VCaP (cell line): ENCODE measurements around the gene SLC2A4.

Source experiments
- H3K27ac ChIP-seq: fragments of 450-650 bp; 2 replicates; pipeline ENCODE4 v1.5.1; 2017
- CTCF ChIP-seq: fragments of 450-650 bp; conservative IDR thresholded peaks from 2 replicates; pipeline ENCODE4 v1.5.1; 2017; ENCODE audit warnings: mild to moderate bottlenecking, moderate library complexity

The SLC2A4 gene

GRCh38 chr17:7262192-7262934 lies 19.2 kb upstream of the SLC2A4 start, which contains the start of gene CLDN7:
TSS of gene CLDN7 (minus strand) at chr17:7262478. CDS start at chr17:7262043, 435 bp downstream.
- peak within 1 kb of the TSS; percentile 91 for H3K27ac ChIP-seq
- no peak for TF ChIP-seq CTCF

- TF ChIP-seq CTCF: no peak
- H3K27ac ChIP-seq: peak overlapping the region; percentile 91
Observed at GRCh38 chr17:7262935-7263800, 18.4 kb upstream of the SLC2A4 start.

- TF ChIP-seq CTCF: no peak
- peak overlapping the region; percentile 91 for H3K27ac ChIP-seq
Observed at GRCh38 chr17:7263801-7264078, 17.8 kb upstream of the SLC2A4 start.

- H3K27ac ChIP-seq: no peak overlapping the region
Observed at GRCh38 chr17:7266784-7267183, 14.7 kb upstream of the SLC2A4 start.

GRCh38 chr17:7279448-7279847 lies 2.1 kb upstream of the SLC2A4 start:
- H3K27ac ChIP-seq: no peak overlapping the region
- TF ChIP-seq CTCF: no peak

More at GRCh38 chr17:7266784-7267183, 14.7 kb upstream of the SLC2A4 start:
- TF ChIP-seq CTCF: no peak

GRCh38 chr17:7280519-7281073 lies 922 bp upstream of the SLC2A4 start:
- peak; percentile 86 for TF ChIP-seq CTCF
- H3K27ac ChIP-seq: peak overlapping the region; percentile 45
